HG03457 (cell line): Measurements from ENCODE around the gene PRKACA.
A peak's percentile ranks its signal among the peaks of the same experiment; 100 is the strongest.
"Not testable (repeated sequence)": the region's sequence is repeated elsewhere in the genome, so short reads cannot be mapped to it uniquely, and the experiment has no call there.

Source experiments
- ATAC-seq: cut with Tn5 transposase; IDR thresholded peaks from one replicate; pipeline ENCODE4 v1.9.1; 2021; ENCODE audit warnings: moderate number of reproducible peaks; ENCODE audit not compliant: unreplicated experiment

PRKACA gene

GRCh38 chr19:14148751-14149410 is 31.3 kb upstream of the PRKACA start:
- ATAC-seq, result no peak

- no peak for ATAC-seq
Observed at GRCh38 chr19:14147797-14148605, 30.4 kb upstream of the PRKACA start.

GRCh38 chr19:14146789-14147216 is 29.2 kb upstream of the PRKACA start:
- ATAC-seq, result no peak

- ATAC-seq, result not testable (repeated sequence)
Observed at GRCh38 chr19:14146169-14146568, 28.6 kb upstream of the PRKACA start.

GRCh38 chr19:14145381-14145780 is 27.8 kb upstream of the PRKACA start:
- ATAC-seq, result no peak

- no peak for ATAC-seq
Observed at GRCh38 chr19:14142262-14143190, 25.0 kb upstream of the PRKACA start.

GRCh38 chr19:14141041-14141440 is 23.5 kb upstream of the PRKACA start:
- ATAC-seq, result no peak

- no peak for ATAC-seq
Observed at GRCh38 chr19:14139944-14140343, 22.4 kb upstream of the PRKACA start.

GRCh38 chr19:14138576-14139265 is 21.2 kb upstream of the PRKACA start:
- ATAC-seq, result no peak

- peak; percentile 70 for ATAC-seq
Observed at GRCh38 chr19:14136509-14137281, 19.1 kb upstream of the PRKACA start, which contains the start of gene ASF1B. ASF1B (minus strand) TSS chr19:14136589; CDS start chr19:14136456, 133 bp downstream.

GRCh38 chr19:14135985-14136508 is 18.5 kb upstream of the PRKACA start:
- no peak for ATAC-seq

- ATAC-seq, result no peak
Observed at GRCh38 chr19:14135355-14135754, 17.8 kb upstream of the PRKACA start.

- no peak for ATAC-seq
Observed at GRCh38 chr19:14127929-14128509, 10.5 kb upstream of the PRKACA start.

GRCh38 chr19:14127176-14127575 is 9.6 kb upstream of the PRKACA start:
- ATAC-seq, result no peak

GRCh38 chr19:14122924-14123323 is 5.4 kb upstream of the PRKACA start:
- no peak for ATAC-seq

GRCh38 chr19:14120497-14120780 is 2.9 kb upstream of the PRKACA start:
- no peak for ATAC-seq

- ATAC-seq, result no peak
Observed at GRCh38 chr19:14119644-14120496, 2.3 kb upstream of the PRKACA start.

GRCh38 chr19:14119146-14119545 is 1.6 kb upstream of the PRKACA start:
- ATAC-seq, result no peak
